HG03558 (cell line): ENCODE data around the gene TBX18.

ENCODE experiments used
- ATAC-seq: cut with Tn5 transposase; IDR thresholded peaks from one replicate; pipeline ENCODE4 v1.9.1; 2021; ENCODE audit warnings: moderate number of reproducible peaks; ENCODE audit not compliant: unreplicated experiment; ENCODE audit errors: extremely low read depth

The TBX18 gene

GRCh38 chr6:84638286-84638685 is 126.1 kb downstream of the TBX18 start:
- no peak for ATAC-seq
